RWPE2 (cell line): ENCODE data around the gene C6orf89.

Source experiments
- ATAC-seq: fragments of 200-7000 bp; cut with Tn5 transposase; 3 replicates; pipeline ENCODE4 v1.9.1; 2021; ENCODE audit warnings: low read depth
- DNase-seq: peaks from one replicate; pipeline ENCODE4 v3.0.0-alpha.2; 2020; ENCODE audit warnings: low spot score
- H3K27ac ChIP-seq: fragments of 450-650 bp; 2 replicates; pipeline ENCODE4 v1.5.1; 2017; ENCODE audit warnings: mild to moderate bottlenecking; ENCODE audit not compliant: poor library complexity, severe bottlenecking
- H3K27me3 ChIP-seq: fragments of 250-450 bp; sonication (Bioruptor Pico); 2 replicates; pipeline ENCODE4 v1.5.1; 2021; ENCODE audit warnings: mild to moderate bottlenecking, moderate library complexity; ENCODE audit not compliant: insufficient read depth, poor library complexity, severe bottlenecking
- H3K36me3 ChIP-seq: fragments of 250-450 bp; sonication (Bioruptor Pico); 2 replicates; pipeline ENCODE4 v1.5.1; 2020; ENCODE audit warnings: low read depth, mild to moderate bottlenecking, moderate library complexity
- H3K4me1 ChIP-seq: fragments of 250-450 bp; sonication (Bioruptor Pico); 2 replicates; pipeline ENCODE4 v1.5.1; 2021; ENCODE audit warnings: mild to moderate bottlenecking, moderate library complexity; ENCODE audit not compliant: insufficient read depth, poor library complexity, severe bottlenecking
- H3K4me3 ChIP-seq: fragments of 250-450 bp; sonication (Bioruptor Pico); 2 replicates; pipeline ENCODE4 v1.5.1; 2021; ENCODE audit warnings: mild to moderate bottlenecking, moderate library complexity; ENCODE audit not compliant: severe bottlenecking
- H3K9me3 ChIP-seq: fragments of 250-450 bp; sonication (Bioruptor Pico); 2 replicates; pipeline ENCODE4 v1.5.1; 2021; ENCODE audit warnings: mild to moderate bottlenecking, moderate library complexity; ENCODE audit not compliant: severe bottlenecking
- TF ChIP-seq, protein P1 (sequence below): fragments of 450-650 bp; IDR thresholded peaks from one replicate; pipeline ENCODE4 v1.5.1; 2017; ENCODE audit warnings: mild to moderate bottlenecking, moderate library complexity; ENCODE audit not compliant: poor library complexity, severe bottlenecking

C6orf89 gene

DNA sequence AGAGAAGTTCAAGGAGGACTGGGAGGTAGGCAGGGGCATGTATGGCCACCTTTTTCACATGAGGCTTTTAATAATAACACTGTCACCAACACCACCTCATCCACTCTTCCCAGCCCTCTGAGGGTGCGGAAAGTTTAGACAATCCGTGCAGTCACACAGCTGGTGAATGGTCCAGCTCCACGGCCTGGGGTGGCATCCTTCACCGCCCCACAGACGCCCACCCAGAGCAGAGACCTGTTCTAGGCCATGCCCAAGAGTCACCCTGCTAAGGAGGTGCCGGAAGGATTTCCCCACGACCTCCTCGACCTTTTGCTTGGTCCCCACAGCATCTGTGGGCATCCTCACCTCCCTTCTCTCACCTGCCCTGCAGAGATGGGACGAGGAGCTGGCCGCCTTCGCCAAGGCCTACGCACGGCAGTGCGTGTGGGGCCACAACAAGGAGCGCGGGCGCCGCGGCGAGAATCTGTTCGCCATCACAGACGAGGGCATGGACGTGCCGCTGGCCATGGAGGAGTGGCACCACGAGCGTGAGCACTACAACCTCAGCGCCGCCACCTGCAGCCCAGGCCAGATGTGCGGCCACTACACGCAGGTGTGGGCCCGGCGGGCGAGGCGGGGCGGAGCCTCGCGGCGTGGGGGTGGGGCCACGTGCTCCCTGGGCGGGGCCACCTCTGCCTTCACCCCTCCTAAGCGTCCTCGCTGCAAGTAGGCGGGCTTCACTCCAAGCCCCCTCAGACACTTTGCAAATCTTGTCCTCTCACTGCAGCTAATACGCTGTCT lies 73.2 kb downstream of the C6orf89 start:
- TF ChIP-seq, protein P1, sequence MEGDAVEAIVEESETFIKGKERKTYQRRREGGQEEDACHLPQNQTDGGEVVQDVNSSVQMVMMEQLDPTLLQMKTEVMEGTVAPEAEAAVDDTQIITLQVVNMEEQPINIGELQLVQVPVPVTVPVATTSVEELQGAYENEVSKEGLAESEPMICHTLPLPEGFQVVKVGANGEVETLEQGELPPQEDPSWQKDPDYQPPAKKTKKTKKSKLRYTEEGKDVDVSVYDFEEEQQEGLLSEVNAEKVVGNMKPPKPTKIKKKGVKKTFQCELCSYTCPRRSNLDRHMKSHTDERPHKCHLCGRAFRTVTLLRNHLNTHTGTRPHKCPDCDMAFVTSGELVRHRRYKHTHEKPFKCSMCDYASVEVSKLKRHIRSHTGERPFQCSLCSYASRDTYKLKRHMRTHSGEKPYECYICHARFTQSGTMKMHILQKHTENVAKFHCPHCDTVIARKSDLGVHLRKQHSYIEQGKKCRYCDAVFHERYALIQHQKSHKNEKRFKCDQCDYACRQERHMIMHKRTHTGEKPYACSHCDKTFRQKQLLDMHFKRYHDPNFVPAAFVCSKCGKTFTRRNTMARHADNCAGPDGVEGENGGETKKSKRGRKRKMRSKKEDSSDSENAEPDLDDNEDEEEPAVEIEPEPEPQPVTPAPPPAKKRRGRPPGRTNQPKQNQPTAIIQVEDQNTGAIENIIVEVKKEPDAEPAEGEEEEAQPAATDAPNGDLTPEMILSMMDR, result no peak
- peaks cover 9% of the 10 kb centered on the region for H3K4me1 ChIP-seq
- no peaks in the 10 kb centered on the region for H3K36me3 ChIP-seq
- H3K27ac ChIP-seq, result no peak overlapping the region
- H3K9me3 ChIP-seq, result no peaks in the 10 kb centered on the region
- DNase-seq (no peak), ATAC-seq (no peak)
- no peak overlapping the region for H3K4me3 ChIP-seq
- H3K27me3 ChIP-seq, result no peaks in the 10 kb centered on the region

DNA sequence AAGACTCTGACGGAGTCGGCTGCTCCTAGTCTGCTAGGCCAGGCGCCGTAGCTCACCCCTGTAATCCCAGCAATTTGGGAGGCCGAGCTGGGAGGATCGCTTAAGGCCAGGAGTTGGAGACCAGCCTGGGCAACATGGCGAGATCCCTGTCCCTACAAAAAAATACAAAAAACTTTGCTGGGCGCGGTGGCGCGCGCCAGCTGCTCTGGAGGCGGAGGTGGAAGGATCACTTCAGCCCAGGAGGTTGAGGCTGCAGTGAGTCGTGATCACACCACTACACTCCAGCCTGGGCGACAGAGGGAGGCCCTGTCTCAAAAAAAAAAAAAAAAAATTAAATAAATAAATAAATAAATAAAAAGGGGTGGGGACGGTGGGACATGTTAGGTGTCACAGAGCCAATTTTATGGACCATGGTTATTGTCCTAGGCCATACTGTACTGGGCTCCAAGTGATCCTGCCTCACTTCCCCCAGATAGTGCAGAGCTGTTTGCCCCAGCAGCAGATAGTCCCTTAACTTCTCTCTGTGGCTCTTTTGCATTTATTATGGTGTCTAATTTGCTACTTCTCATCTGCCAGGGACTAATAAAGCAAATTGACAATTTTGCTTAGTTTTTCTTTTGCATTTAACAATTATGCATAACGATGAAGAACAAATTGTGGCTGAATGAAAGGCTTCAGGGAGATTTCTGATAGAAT lies 74.0 kb downstream of the C6orf89 start:
- no peak for DNase-seq
- TF ChIP-seq, protein P1, result no peak
- peaks cover 11% of the 10 kb centered on the region for H3K4me1 ChIP-seq
- H3K27me3 ChIP-seq, result no peaks in the 10 kb centered on the region
- no peak overlapping the region for H3K4me3 ChIP-seq
- peak overlapping the region; percentile 17 for H3K27ac ChIP-seq
- H3K9me3 ChIP-seq, result no peaks in the 10 kb centered on the region
- no peaks in the 10 kb centered on the region for H3K36me3 ChIP-seq
- no peak for ATAC-seq

DNA sequence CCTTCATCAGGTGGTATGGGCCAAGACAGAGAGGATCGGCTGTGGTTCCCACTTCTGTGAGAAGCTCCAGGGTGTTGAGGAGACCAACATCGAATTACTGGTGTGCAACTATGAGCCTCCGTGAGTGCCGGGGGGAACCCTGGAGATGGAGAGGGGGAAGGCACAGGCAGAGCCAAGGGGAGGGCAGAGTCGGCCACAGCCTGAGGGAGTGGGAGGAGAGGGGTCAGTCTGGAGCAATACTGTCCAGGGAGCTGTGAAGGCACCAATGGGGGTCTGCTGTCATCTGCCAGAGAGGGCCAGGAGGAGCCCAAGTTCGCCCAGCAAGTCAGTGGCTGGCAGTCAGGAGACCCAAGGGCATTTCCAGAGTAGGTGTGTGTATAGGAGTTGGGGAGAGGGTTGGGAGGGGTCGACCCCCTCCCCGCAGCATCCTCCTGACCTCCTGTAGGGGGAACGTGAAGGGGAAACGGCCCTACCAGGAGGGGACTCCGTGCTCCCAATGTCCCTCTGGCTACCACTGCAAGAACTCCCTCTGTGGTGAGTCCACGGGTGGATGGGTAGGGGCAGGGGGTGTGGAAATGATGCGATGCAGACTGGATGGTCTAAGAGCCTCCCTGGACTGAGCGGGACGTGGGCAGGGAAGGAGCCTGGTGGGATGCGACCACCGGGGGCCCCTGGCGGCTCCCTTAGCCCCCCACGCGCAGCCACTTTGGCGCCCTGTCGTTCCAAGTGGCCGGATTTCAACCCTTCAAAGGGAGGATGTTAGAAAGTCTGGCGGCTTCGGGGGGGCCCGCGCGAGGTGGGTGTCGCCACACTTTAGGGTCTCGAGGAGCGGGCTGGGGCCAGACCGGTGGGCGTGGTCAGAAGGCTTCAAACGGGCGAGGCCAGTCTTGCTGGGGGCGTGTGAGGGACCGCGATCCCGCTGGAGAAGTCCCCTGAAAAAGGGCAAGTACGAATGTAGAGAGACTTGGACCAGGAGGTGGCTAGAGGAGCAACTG lies 76.0 kb downstream of the C6orf89 start:
- Histone ChIP-seq H3K27ac (no peak overlapping the region), H3K9me3 (no peaks in the 10 kb centered on the region), H3K4me1 (peaks cover 11% of the 10 kb centered on the region), H3K27me3 (no peaks in the 10 kb centered on the region), H3K36me3 (no peaks in the 10 kb centered on the region), H3K4me3 (no peak overlapping the region)
- ATAC-seq (no peak), DNase-seq (no peak)
- TF ChIP-seq, protein P1, result no peak

DNA sequence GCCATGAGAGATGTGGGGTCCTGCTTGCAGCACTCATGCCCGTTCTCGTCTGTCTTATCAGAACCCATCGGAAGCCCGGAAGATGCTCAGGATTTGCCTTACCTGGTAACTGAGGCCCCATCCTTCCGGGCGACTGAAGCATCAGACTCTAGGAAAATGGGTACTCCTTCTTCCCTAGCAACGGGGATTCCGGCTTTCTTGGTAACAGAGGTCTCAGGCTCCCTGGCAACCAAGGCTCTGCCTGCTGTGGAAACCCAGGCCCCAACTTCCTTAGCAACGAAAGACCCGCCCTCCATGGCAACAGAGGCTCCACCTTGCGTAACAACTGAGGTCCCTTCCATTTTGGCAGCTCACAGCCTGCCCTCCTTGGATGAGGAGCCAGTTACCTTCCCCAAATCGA lies 77.1 kb downstream of the C6orf89 start:
- ATAC-seq, result no peak
- Histone ChIP-seq H3K4me1 (peaks cover 11% of the 10 kb centered on the region), H3K27me3 (no peaks in the 10 kb centered on the region), H3K36me3 (peaks cover 6% of the 10 kb centered on the region), H3K4me3 (no peak overlapping the region), H3K9me3 (no peaks in the 10 kb centered on the region), H3K27ac (no peak overlapping the region)
- no peak for DNase-seq
- TF ChIP-seq, protein P1, result no peak
